HEK293 (cell line): ENCODE measurements around the gene ROBO1.

Experiments
- KLF1 ChIP-seq: fragments of 450-650 bp; formaldehyde crosslinking; IDR thresholded peaks from 2 replicates; pipeline ENCODE4 v1.5.1; 2016; ENCODE audit warnings: missing biosample characterization, missing genetic modification characterization
- SALL2 ChIP-seq: fragments of 450-650 bp; formaldehyde crosslinking; IDR thresholded peaks from 2 replicates; pipeline ENCODE4 v1.5.0; 2017; ENCODE audit warnings: missing biosample characterization, mild to moderate bottlenecking, missing genetic modification characterization, borderline replicate concordance
- ZBTB1 ChIP-seq: fragments of 450-650 bp; formaldehyde crosslinking; IDR thresholded peaks from 2 replicates; pipeline ENCODE4 v1.5.1; 2016; ENCODE audit warnings: missing biosample characterization, missing genetic modification characterization
- ZNF274 ChIP-seq, 2 experiments: fragments of 200-500 bp in 1 of 2; fragments of 450-650 bp in 1 of 2; sonication (Bioruptor generic) in 1 of 2; formaldehyde crosslinking in 1 of 2; IDR thresholded peaks; 2 replicates each; pipeline versions ENCODE4 v1.5.1 to v1.6.1; 2014 to 2016; ENCODE audit warnings: borderline replicate concordance in 1 of 2, inconsistent platforms in 1 of 2, low read length in 1 of 2, missing biosample characterization in 1 of 2, missing genetic modification characterization in 1 of 2
- ZNF335 ChIP-seq: fragments of 450-650 bp; formaldehyde crosslinking; conservative IDR thresholded peaks from 2 replicates; pipeline ENCODE4 v1.5.1; 2016; ENCODE audit warnings: missing biosample characterization, missing genetic modification characterization
- ZNF530 ChIP-seq: fragments of 450-650 bp; formaldehyde crosslinking; IDR thresholded peaks from 2 replicates; pipeline ENCODE4 v1.5.1; 2016; ENCODE audit warnings: low read depth, missing biosample characterization, missing genetic modification characterization
- TF ChIP-seq, protein P1 (sequence below): fragments of 450-650 bp; formaldehyde crosslinking; IDR thresholded peaks from 2 replicates; pipeline ENCODE4 v1.5.1; 2016; ENCODE audit warnings: missing biosample characterization, missing genetic modification characterization
- TF ChIP-seq, protein P2 (sequence below): fragments of 450-650 bp; formaldehyde crosslinking; IDR thresholded peaks from 2 replicates; pipeline ENCODE4 v1.5.1; 2016; ENCODE audit warnings: missing biosample characterization, missing genetic modification characterization
- TF ChIP-seq, protein P3 (sequence below): fragments of 450-650 bp; formaldehyde crosslinking; IDR thresholded peaks from 2 replicates; pipeline ENCODE4 v1.5.1; 2016; ENCODE audit warnings: missing biosample characterization, missing genetic modification characterization, borderline replicate concordance

DNA sequence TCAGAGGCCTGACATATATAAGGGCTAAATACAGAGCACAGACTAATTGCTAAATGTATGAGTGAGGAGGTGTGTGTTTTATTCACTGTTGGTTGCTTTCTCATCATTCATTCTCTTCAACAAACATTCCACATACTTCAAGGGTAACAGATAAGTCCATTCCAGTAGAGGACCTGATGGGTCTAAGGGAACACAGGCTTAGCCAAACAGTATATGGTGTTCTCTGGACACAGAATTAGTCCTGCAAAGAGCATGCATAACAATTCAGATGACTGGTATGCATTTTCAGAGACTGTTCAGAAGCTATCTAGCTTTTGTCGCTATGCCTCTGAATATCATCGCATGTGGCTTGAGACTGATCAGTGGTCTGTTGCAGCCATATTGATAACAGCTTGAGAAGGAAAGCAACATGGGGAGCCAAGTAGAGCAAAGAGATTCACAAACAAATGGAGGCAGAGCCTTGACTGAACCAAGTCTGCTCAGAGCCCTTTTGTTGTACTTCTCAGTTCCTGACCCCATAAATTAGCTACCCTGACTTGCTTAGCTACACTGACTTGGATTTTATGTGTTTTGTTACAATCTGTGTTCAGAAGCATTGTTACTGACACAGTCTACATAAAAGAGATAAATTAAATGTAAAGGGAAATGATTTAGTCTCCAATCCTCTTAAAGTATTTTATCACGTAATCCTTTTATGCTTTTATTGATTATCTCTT, 1178.7 kb downstream of the ROBO1 start:
- no peak for TF ChIP-seq ZNF335 (tag by site-specific recombination)
- no peak for TF ChIP-seq ZNF530
- no peak for TF ChIP-seq SALL2
- no peak for TF ChIP-seq KLF1
- TF ChIP-seq, protein P1, sequence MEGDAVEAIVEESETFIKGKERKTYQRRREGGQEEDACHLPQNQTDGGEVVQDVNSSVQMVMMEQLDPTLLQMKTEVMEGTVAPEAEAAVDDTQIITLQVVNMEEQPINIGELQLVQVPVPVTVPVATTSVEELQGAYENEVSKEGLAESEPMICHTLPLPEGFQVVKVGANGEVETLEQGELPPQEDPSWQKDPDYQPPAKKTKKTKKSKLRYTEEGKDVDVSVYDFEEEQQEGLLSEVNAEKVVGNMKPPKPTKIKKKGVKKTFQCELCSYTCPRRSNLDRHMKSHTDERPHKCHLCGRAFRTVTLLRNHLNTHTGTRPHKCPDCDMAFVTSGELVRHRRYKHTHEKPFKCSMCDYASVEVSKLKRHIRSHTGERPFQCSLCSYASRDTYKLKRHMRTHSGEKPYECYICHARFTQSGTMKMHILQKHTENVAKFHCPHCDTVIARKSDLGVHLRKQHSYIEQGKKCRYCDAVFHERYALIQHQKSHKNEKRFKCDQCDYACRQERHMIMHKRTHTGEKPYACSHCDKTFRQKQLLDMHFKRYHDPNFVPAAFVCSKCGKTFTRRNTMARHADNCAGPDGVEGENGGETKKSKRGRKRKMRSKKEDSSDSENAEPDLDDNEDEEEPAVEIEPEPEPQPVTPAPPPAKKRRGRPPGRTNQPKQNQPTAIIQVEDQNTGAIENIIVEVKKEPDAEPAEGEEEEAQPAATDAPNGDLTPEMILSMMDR = no peak
- no peak for TF ChIP-seq ZBTB1 (tag by site-specific recombination)
- TF ChIP-seq, protein P2, sequence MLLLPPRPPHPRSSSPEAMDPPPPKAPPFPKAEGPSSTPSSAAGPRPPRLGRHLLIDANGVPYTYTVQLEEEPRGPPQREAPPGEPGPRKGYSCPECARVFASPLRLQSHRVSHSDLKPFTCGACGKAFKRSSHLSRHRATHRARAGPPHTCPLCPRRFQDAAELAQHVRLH = no peak
- no peak for TF ChIP-seq ZNF274 (IDR thresholded peaks at IDR 0.05; ENCODE audit: low read length)
- TF ChIP-seq ZNF274 (tag by site-specific recombination; IDR thresholded peaks at IDR 0.05; ENCODE audit: borderline replicate concordance) = no peak
- TF ChIP-seq, protein P3, sequence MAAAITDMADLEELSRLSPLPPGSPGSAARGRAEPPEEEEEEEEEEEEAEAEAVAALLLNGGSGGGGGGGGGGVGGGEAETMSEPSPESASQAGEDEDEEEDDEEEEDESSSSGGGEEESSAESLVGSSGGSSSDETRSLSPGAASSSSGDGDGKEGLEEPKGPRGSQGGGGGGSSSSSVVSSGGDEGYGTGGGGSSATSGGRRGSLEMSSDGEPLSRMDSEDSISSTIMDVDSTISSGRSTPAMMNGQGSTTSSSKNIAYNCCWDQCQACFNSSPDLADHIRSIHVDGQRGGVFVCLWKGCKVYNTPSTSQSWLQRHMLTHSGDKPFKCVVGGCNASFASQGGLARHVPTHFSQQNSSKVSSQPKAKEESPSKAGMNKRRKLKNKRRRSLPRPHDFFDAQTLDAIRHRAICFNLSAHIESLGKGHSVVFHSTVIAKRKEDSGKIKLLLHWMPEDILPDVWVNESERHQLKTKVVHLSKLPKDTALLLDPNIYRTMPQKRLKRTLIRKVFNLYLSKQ (tag by site-specific recombination) = no peak
